CD14-positive monocyte (primary cell): ENCODE data around the gene ANO9. TPM values are rescaled to one million over a fixed set of nuclear protein-coding genes. Genes with fewer than 3 reads are reported as not detected.

Source experiments
- DNase-seq, 3 donors: peaks; one replicate each; pipeline ENCODE4 v3.0.0-alpha.2; 2011 to 2022
- H2AFZ ChIP-seq: 2 replicates; pipeline ENCODE4 v1.6.0; 2012; ENCODE audit warnings: mild to moderate bottlenecking, low read depth, low read length, inconsistent platforms; ENCODE audit not compliant: insufficient read depth, poor library complexity, severe bottlenecking
- H3K27ac ChIP-seq, 2 donors: 1 replicate in 1 of 2; 2 replicates in 1 of 2; pipeline ENCODE4 v1.5.1; 2012 to 2013; ENCODE audit warnings: low read length in 2 of 2, control low read depth in 1 of 2, inconsistent platforms in 1 of 2, low read depth in 1 of 2, mild to moderate bottlenecking in 1 of 2
- H3K27me3 ChIP-seq, 2 donors: one replicate each; pipeline versions ENCODE4 v1.6.0 to v1.6.1; 2011 to 2013; ENCODE audit warnings: low read length in 2 of 2; ENCODE audit not compliant: control insufficient read depth in 2 of 2, insufficient read depth in 2 of 2
- H3K36me3 ChIP-seq, 2 donors: replicated peaks in 1 of 2; 1 replicate in 1 of 2; 2 replicates in 1 of 2; pipeline versions ENCODE4 v1.5.1 to v1.6.1; 2012 to 2013; ENCODE audit warnings: low read length in 2 of 2, control low read depth in 1 of 2, inconsistent platforms in 1 of 2, mild to moderate bottlenecking in 1 of 2; ENCODE audit not compliant: insufficient read depth in 2 of 2, control insufficient read depth in 1 of 2
- H3K4me1 ChIP-seq, 2 donors: 1 replicate in 1 of 2; 2 replicates in 1 of 2; pipeline versions ENCODE4 v1.5.1 to v1.6.1; 2012 to 2013; ENCODE audit warnings: low read length in 2 of 2, control low read depth in 1 of 2, inconsistent platforms in 1 of 2, mild to moderate bottlenecking in 1 of 2, moderate library complexity in 1 of 2; ENCODE audit not compliant: insufficient read depth in 2 of 2, control insufficient read depth in 1 of 2
- H3K4me2 ChIP-seq: replicated peaks from 2 replicates; pipeline ENCODE3; 2012; ENCODE audit warnings: low read length, moderate library complexity, mild to moderate bottlenecking; ENCODE audit not compliant: poor library complexity, severe bottlenecking; ENCODE audit errors: extremely low read depth
- H3K4me3 ChIP-seq, 3 experiments: fragments of 200-600 bp in 1 of 3; sonication (generic) in 1 of 3; replicated peaks in 1 of 3; 1 replicate in 2 of 3; 2 replicates in 1 of 3; pipeline ENCODE4 v1.5.1; 2011 to 2013; ENCODE audit warnings: low read length in 3 of 3, mild to moderate bottlenecking in 3 of 3, control low read depth in 2 of 3, low read depth in 2 of 3, inconsistent platforms in 1 of 3, moderate library complexity in 1 of 3
- H3K79me2 ChIP-seq: 2 replicates; pipeline ENCODE4 v1.6.0; 2012; ENCODE audit warnings: mild to moderate bottlenecking, control low read depth, inconsistent platforms, low read length, moderate library complexity; ENCODE audit not compliant: insufficient read depth
- H3K9ac ChIP-seq: 2 replicates; pipeline ENCODE4 v1.6.0; 2017; ENCODE audit warnings: low read length, mild to moderate bottlenecking; ENCODE audit not compliant: insufficient read depth, poor library complexity, severe bottlenecking
- H3K9me3 ChIP-seq, 2 donors: replicated peaks in 1 of 2; 1 replicate in 1 of 2; 2 replicates in 1 of 2; pipeline versions ENCODE4 v1.5.1 to v1.6.1; 2012 to 2013; ENCODE audit warnings: low read length in 2 of 2, control low read depth in 1 of 2; ENCODE audit not compliant: control insufficient read depth in 1 of 2, insufficient read depth in 1 of 2
- H4K20me1 ChIP-seq: 2 replicates; pipeline ENCODE4 v1.6.0; 2012; ENCODE audit warnings: mild to moderate bottlenecking, low read length, control low read depth, moderate library complexity; ENCODE audit not compliant: insufficient read depth
- H3K27ac Mint-ChIP-seq, 7 donors: one replicate each; pipeline ENCODE4 v1.8.0; 2020; ENCODE audit warnings: mild to moderate bottlenecking in 7 of 7, mixed read lengths in 7 of 7, moderate library complexity in 6 of 7, inconsistent platforms in 2 of 7
- H3K27me3 Mint-ChIP-seq, 3 donors: one replicate each; pipeline ENCODE4 v1.8.0; 2021 to 2022; ENCODE audit warnings: low read depth in 3 of 3, mild to moderate bottlenecking in 3 of 3, mixed read lengths in 3 of 3, moderate library complexity in 3 of 3, inconsistent platforms in 1 of 3
- H3K36me3 Mint-ChIP-seq, 2 donors: one replicate each; pipeline ENCODE4 v1.8.0; 2020; ENCODE audit warnings: mixed read lengths in 2 of 2, inconsistent platforms in 1 of 2, mild to moderate bottlenecking in 1 of 2
- H3K4me1 Mint-ChIP-seq: one replicate; pipeline ENCODE4 v1.8.0; 2020; ENCODE audit warnings: mild to moderate bottlenecking, mixed read lengths
- H3K4me3 Mint-ChIP-seq, 2 donors: one replicate each; pipeline ENCODE4 v1.8.0; 2020; ENCODE audit warnings: mild to moderate bottlenecking in 2 of 2, mixed read lengths in 2 of 2, moderate library complexity in 1 of 2
- H3K9me3 Mint-ChIP-seq, 7 donors: one replicate each; pipeline ENCODE4 v1.8.0; 2020 to 2022; ENCODE audit warnings: mixed read lengths in 7 of 7, mild to moderate bottlenecking in 6 of 7, moderate library complexity in 6 of 7, inconsistent platforms in 2 of 7
- WGBS: methylation state at CpG from one replicate; pipeline ENCODE4 v1.1.5; 2013; ENCODE audit warnings: missing lambda C conversion rate; ENCODE audit not compliant: insufficient coverage; 5-methylcytosine and 5-hydroxymethylcytosine counted together
- intact Hi-C, 2 donors: fragments of 100-400 bp; cut with micrococcal nuclease; formaldehyde crosslinking; loops; one replicate each; pipeline versions ENCODE4 v1.15.0 to v1.15.1; 2023
- polyA plus RNA-seq, 3 donors: library from polyadenylated mRNA; depleted of rRNA in 1 of 3; unstranded in 2 of 3; stranded (reverse) in 1 of 3; fragments of 300-500 nt in 2 of 3; fragments of >200 nt in 1 of 3; fragmentation: Illumina TruSeq in 2 of 3; gene quantifications; 1 replicate in 2 of 3; 2 replicates in 1 of 3; pipeline ENCODE4 v1.2.3, GENCODE V29; 2012 to 2021
- TF ChIP-seq, protein P1 (sequence below): fragments of 200-600 bp; IDR thresholded peaks from one replicate; pipeline ENCODE4 v1.8.0; 2022; ENCODE audit warnings: antibody characterized with exemption, mild to moderate bottlenecking

The ANO9 gene
- polyA plus RNA-seq, 3 donors: 0.18 to 0.24 TPM; not detected in 1

DNA sequence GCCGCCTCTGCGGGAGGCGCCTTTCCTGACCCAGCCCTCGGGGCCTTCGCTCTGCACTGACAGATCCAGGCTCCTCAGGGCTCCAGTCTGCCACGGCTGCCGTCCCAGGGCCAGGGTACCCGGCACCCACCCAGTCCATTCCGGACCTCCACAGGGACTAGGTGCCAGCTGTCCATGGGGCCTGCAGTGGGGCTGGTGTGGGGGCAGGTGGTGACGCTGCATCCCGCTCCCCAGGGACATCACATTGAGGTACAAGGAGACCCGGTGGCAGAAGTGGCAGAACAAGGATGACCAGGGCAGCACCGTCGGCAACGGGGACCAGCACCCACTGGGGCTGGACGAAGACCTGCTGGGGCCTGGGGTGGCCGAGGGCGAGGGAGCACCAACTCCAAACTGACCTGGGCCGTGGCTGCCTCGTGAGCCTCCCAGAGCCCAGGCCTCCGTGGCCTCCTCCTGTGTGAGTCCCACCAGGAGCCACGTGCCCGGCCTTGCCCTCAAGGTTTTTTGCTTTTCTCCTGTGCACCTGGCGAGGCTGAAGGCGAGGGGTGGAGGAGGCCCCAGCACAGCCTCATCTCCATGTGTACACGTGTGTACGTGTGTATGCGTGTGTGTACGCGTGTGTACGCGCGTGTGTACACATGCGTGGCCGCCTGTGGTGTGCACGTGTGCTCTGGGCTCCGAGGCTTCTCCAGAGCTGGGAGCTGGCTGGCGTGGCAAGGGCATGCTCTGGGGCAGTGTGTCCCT, 48.5 kb upstream of the ANO9 start:
- intact Hi-C loops: no loop called here
- Histone ChIP-seq H2AFZ (no peak overlapping the region), H3K9ac (no peak overlapping the region), H3K79me2 (no peaks in the 10 kb centered on the region), H3K27ac (no peak overlapping the region), H3K27me3 (no peaks in the 10 kb centered on the region), H3K4me3 (no peak overlapping the region), H3K4me1 (no peaks in the 10 kb centered on the region), H4K20me1 (peaks cover 27% of the 10 kb centered on the region), H3K4me2 (no peak overlapping the region), H3K9me3 (peaks cover 0 to 1% of the 10 kb centered on the region in 2 donors), H3K36me3 (peaks cover 30 to 34% of the 10 kb centered on the region in 2 donors)
- H3K9me3 Mint-ChIP-seq: no peaks in the 10 kb centered on the region
- H3K27me3 Mint-ChIP-seq: peaks cover 0 to 2% (median 0%) of the 10 kb centered on the region in 3 donors
- 94% methylated on average over 35 of the region's 38 CpGs for WGBS
- peak overlapping the region in 2 of 7 donors; percentile 21 to 54 for H3K27ac Mint-ChIP-seq
- peaks cover 22 to 43% of the 10 kb centered on the region in 2 donors for H3K36me3 Mint-ChIP-seq
- no peak for DNase-seq
- TF ChIP-seq, protein P1, sequence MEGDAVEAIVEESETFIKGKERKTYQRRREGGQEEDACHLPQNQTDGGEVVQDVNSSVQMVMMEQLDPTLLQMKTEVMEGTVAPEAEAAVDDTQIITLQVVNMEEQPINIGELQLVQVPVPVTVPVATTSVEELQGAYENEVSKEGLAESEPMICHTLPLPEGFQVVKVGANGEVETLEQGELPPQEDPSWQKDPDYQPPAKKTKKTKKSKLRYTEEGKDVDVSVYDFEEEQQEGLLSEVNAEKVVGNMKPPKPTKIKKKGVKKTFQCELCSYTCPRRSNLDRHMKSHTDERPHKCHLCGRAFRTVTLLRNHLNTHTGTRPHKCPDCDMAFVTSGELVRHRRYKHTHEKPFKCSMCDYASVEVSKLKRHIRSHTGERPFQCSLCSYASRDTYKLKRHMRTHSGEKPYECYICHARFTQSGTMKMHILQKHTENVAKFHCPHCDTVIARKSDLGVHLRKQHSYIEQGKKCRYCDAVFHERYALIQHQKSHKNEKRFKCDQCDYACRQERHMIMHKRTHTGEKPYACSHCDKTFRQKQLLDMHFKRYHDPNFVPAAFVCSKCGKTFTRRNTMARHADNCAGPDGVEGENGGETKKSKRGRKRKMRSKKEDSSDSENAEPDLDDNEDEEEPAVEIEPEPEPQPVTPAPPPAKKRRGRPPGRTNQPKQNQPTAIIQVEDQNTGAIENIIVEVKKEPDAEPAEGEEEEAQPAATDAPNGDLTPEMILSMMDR: no peak
- H3K4me3 Mint-ChIP-seq: no peak overlapping the region
- H3K4me1 Mint-ChIP-seq: no peaks in the 10 kb centered on the region

DNA sequence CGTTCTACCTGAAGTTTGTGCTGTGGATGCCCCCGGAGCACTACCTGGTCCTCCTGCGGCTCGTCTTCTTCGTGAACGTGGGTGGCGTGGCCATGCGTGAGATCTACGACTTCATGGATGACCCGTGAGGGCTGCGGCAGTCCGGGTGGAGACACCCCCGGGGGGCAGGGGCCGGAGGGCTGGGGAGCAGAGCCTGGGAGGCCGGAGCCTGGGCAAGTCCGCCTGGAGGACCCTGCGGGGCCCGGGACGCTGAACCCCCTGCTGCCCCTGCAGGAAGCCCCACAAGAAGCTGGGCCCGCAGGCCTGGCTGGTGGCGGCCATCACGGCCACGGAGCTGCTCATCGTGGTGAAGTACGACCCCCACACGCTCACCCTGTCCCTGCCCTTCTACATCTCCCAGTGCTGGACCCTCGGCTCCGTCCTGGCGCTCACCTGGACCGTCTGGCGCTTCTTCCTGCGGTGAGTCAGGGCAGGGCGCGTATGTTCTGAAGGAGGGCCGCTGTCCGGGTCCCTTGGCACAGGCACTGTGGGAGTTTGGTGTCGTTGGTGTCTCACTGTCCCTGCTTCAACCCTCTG, 47.9 kb upstream of the ANO9 start:
- Mint-ChIP-seq H3K4me1 (no peaks in the 10 kb centered on the region), H3K27me3 (peaks cover 0 to 2% (median 0%) of the 10 kb centered on the region in 3 donors)

More for the DNA sequence above, 47.9 kb upstream of the ANO9 start:
- Histone ChIP-seq H3K4me3 (no peak overlapping the region), H4K20me1 (peaks cover 21% of the 10 kb centered on the region), H3K36me3 (peaks cover 23 to 27% of the 10 kb centered on the region in 2 donors), H3K4me1 (no peaks in the 10 kb centered on the region), H3K27me3 (no peaks in the 10 kb centered on the region), H3K9me3 (peaks cover 0 to 8% of the 10 kb centered on the region in 2 donors), H3K9ac (no peak overlapping the region), H3K79me2 (no peaks in the 10 kb centered on the region), H3K27ac (no peak overlapping the region), H2AFZ (no peak overlapping the region), H3K4me2 (no peak overlapping the region)
- 94% methylated on average over 32 of the region's 37 CpGs for WGBS
- no peak for DNase-seq
- H3K36me3 Mint-ChIP-seq: peaks cover 18 to 37% of the 10 kb centered on the region in 2 donors
- H3K27ac Mint-ChIP-seq: no peak overlapping the region
- no peaks in the 10 kb centered on the region for H3K9me3 Mint-ChIP-seq
- no peak overlapping the region for H3K4me3 Mint-ChIP-seq
- intact Hi-C loops: no loop called here
- TF ChIP-seq, protein P1: no peak
